Endothelial cell of umbilical vein (primary cell): ENCODE results near the gene RBFOX1.

Experiments used
- CTCF ChIP-seq, 2 donors: IDR thresholded peaks; 1 replicate in 1 of 2; 2 replicates in 1 of 2; pipeline ENCODE4 v1.5.1; 2011; ENCODE audit warnings: low read length in 2 of 2, mild to moderate bottlenecking in 2 of 2, moderate library complexity in 2 of 2, control low read depth in 1 of 2, inconsistent platforms in 1 of 2, low read depth in 1 of 2; ENCODE audit not compliant: insufficient read depth in 1 of 2; ENCODE audit errors: extremely low read depth in 1 of 2
- EZH2 ChIP-seq: IDR thresholded peaks from 2 replicates; pipeline ENCODE4 v1.6.1; 2012; ENCODE audit warnings: borderline replicate concordance, low read depth, mild to moderate bottlenecking, moderate library complexity, low read length, inconsistent platforms; ENCODE audit not compliant: severe bottlenecking
- FOS ChIP-seq: IDR thresholded peaks from 2 replicates; pipeline ENCODE4 v1.6.1; 2011; ENCODE audit warnings: mild to moderate bottlenecking, low read length, moderate library complexity, borderline replicate concordance; ENCODE audit not compliant: insufficient read depth
- GATA2 ChIP-seq: IDR thresholded peaks from 2 replicates; pipeline ENCODE4 v1.7.0; 2011; ENCODE audit warnings: low read depth, mild to moderate bottlenecking, moderate library complexity, mixed read lengths, low read length; ENCODE audit not compliant: insufficient read length, insufficient read depth
- JUN ChIP-seq: IDR thresholded peaks from 2 replicates; pipeline ENCODE4 v1.6.1; 2011; ENCODE audit warnings: borderline replicate concordance, low read depth; ENCODE audit not compliant: insufficient read length, insufficient read depth
- MAX ChIP-seq: IDR thresholded peaks from 2 replicates; pipeline ENCODE4 v1.6.1; 2011; ENCODE audit not compliant: insufficient read depth, insufficient read length
- MYC ChIP-seq: IDR thresholded peaks from one replicate; pipeline ENCODE4 v1.6.1; 2011; ENCODE audit warnings: mild to moderate bottlenecking, low read depth, low read length
- POLR2A ChIP-seq: IDR thresholded peaks from 2 replicates; pipeline ENCODE4 v1.6.1; 2012; ENCODE audit warnings: low read depth, mild to moderate bottlenecking, control low read depth, low read length
- POLR2AphosphoS5 ChIP-seq: IDR thresholded peaks from 2 replicates; pipeline ENCODE4 v1.6.1; 2012; ENCODE audit warnings: low read depth, mild to moderate bottlenecking, control low read depth, low read length, moderate library complexity; ENCODE audit not compliant: insufficient read depth

GRCh38 chr16:7317982-7318381 lies 14.7 kb upstream of the RBFOX1 start:
- TF ChIP-seq CTCF (IDR thresholded peaks at IDR 0.05; ENCODE audit: extremely low read depth in 1 of 2, insufficient read depth in 1 of 2, low read depth in 1 of 2, low read length in 2 of 2) (no peak), MAX (no peak), JUN (no peak), POLR2AphosphoS5 (no peak), EZH2 (no peak), FOS (no peak), POLR2A (no peak), MYC (no peak), GATA2 (no peak)
